ENCODE data around the gene ADAM23.

Gene ADAM23

GRCh38 chr2:206443735-206444527 lies 599 bp downstream of the ADAM23 start:
- DNase-seq, result no peak

DNA sequence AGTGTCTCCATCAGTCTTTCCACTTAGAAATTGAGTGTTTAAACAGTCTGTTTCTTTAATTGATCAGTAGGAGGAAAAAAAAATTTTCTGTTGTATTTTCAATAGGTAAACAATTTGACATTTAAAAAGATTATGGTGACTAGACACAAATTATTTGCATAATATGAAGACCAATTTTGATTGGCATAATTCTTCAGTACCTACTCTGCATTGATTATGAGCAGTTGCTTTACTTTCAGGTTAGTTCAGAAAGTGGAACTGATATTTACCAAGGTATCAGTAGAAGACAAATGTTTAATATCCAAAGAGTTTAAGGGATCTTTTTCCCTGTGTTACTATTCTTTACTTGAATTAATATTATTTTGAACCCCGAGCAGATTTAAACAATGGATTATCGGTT lies 2.6 kb downstream of the ADAM23 start:
- no peak for DNase-seq

GRCh38 chr2:206452242-206452641 lies 8.9 kb downstream of the ADAM23 start:
- no peak for DNase-seq

- no peak for DNase-seq
These were observed 9.4 kb downstream of the ADAM23 start for GRCh38 chr2:206452750-206453149.

GRCh38 chr2:206456078-206456754 lies 12.9 kb downstream of the ADAM23 start:
- no peak for DNase-seq

DNA sequence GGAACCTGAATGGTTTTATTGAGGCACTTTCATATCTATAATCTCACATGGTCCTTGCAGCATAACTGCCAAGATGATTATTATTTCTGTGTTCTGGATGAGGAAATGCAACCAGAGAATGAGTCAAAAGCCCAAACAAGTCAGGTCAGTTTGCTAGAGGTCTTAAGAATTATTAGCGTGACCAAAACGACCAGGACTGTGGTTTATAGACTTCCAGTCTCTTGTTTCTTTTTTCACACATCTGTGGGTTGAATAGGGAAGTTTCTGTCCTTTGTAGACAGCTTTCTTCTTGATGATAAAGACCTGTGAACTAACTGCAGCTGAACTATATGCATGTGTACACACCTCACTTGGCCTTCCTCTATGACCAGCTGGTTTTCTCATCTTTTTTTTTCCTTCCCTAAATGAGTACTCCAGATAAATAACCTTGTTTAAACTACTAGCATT lies 13.9 kb downstream of the ADAM23 start:
- DNase-seq, result no peak

DNA sequence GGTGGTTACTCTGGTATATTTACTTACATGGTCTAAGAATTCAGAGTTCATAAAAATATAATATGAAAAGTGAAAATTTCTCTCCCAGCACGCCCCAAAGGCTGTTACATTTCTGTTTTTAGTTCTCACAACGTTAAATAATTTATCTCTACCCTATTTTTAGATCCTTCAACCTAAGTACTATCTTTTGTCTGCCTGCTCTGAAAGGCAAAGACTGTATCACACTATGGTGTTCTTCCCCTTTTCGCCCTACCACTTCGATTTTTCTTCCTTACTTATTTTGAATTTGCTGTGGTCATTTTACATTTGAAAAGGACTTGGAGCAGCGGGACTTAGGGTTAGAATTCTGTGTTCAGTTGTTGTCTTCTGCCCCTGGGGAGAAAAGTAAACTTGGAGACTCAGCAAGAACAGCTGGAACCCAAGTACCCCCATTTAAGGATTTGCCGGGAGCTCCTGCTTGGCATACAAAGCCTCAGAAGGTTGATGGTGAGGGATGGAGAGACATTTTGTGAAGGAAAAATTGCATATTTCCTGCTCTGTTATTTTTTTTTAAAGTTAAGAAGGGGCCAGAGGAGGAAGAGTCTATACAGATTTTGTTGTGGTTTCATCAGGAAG lies 19.0 kb downstream of the ADAM23 start:
- no peak for DNase-seq

DNA sequence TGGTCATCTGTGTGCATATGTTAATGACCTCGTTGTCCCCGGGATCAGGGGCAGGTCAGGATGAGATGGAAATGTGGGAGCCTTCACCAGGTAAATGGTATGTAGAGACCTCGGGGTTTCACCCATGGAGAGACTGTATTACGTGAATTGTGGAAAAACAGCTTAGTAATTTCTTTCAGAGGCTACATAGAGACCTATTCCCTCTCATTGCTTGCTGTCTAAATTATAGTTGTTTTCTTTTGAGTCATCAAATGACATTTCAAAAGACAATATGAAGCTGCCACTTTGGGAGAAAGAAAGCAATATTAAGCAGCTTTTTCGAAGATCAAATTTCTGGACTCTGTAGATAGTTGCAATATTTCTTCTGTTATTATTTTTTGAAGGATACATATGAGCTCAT lies 20.4 kb downstream of the ADAM23 start:
- DNase-seq, result no peak

DNA sequence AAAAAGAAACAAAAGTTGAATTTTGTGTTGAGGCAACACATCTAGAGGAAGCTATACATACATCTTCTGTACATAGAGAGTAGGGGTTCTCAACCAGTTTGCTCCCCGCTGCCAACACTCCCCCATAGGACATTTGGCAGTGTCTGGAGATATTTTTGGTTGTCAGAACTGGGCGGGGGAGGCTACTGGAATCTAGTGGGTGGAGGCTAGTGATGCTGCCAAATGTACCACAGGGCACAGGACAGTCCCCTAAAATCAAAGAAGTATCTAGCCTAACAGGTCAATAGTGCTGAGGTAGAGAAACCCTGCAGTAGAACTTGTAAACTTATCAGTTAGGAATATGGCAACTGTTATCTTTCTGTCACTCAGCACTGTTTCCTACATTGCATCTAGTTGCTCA lies 21.3 kb downstream of the ADAM23 start:
- DNase-seq, result no peak

DNA sequence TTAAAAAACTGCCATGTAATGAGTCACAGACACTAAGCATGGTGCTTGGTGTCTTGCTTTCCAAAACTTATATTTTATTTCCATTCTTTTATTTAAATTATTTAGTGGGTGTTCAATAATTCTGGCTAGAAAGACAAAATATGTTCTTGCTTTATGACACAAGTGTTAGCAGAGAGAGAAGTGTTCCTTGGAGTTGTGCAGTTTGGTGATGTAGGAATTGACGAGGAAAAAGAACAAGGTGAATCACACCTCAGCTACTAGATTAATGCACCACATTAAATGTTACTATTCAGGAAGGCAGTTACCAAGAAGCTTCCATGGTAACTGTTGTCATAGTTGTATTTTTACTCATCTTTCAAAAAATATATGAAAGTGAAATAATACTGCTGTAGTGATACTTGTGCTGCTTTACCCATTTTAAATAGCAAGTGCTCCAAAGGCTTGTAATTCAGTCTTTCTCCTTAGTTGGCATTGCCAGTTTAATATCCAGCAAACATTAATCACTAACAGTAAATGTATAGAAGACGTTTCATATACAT lies 28.3 kb downstream of the ADAM23 start:
- peak in 1 of 2 donors; percentile 47 for DNase-seq

- no peak for DNase-seq
These were observed 28.8 kb downstream of the ADAM23 start for GRCh38 chr2:206472094-206472493.

DNA sequence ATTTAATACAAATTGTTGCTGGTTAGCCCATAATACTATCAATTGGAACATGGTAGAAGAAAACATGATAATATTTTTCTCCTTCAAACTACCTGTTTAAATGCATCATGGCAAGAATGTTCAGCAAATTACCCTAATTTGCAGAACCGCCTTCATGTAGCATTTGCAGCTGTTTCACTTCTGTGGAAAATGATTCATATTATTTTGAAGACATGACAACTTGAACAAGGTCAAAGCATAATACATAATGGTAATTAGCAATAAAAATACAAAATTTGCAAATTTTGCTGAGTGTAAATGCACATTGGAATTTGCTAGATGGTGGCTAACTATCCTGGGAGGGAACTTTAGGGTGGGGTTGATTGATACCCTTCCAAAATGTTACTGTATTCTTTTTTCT lies 30.8 kb downstream of the ADAM23 start:
- no peak for DNase-seq

DNA sequence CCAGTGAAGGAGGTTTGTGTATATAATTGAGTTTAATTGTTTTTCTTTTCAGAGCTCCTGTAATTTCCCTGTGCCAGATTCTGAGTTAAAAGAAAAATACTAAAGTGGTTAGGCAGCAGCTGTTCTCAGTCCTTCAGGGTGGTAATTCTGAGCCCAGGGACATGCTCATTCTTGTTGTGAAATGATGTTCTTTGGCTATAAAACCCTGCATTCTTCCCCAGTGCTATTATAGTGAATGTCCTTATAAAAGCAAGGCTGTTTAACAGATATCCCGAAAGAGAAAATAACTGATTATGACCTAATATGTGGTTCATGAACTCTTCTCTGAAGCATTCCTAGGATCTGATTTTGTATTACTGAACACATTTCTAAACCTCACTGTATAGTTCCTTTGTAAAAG lies 34.0 kb downstream of the ADAM23 start:
- no peak for DNase-seq

GRCh38 chr2:206478340-206478739 lies 35.0 kb downstream of the ADAM23 start:
- DNase-seq, result no peak

GRCh38 chr2:206480161-206480560 lies 36.8 kb downstream of the ADAM23 start:
- no peak for DNase-seq

- DNase-seq, result no peak
These were observed 37.3 kb downstream of the ADAM23 start for GRCh38 chr2:206480620-206481019.

DNA sequence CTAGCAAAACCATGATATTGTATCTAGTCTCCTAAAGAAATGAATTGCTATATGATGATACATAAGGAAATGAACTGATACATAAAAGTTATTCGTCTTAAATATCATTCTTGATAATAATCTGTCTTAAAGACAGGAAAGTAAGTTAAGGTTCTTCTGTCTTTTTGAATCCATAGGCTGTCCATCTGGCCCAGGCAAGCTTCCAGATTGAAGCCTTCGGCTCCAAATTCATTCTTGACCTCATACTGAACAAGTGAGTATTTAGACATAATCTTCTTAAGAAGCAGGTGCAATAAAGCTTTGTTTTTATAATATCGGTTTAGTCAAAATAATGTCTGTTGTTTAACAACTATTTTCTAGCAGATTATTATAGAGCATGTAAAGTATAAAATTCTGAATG lies 37.7 kb downstream of the ADAM23 start:
- DNase-seq, result no peak

DNA sequence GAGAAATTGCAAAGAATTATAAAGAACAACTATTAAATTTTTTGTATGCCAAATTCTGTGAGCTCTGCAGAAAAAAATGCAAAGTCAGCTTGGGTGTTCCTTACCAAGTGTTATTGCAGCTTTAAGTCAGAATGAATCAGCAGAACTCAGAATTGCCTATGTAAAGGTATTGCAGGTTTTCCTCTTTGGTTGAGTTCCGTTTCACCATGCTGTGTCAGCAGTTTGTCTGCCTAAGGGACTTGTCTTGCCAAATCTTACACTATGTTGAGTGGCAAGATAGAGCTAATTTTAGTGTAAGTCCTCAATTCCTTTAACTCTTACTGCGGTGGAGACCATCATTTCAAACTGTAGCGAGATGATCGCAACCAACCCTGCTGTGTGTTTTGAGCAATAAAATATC lies 38.8 kb downstream of the ADAM23 start:
- DNase-seq, result no peak

- DNase-seq, result no peak
These were observed 39.3 kb downstream of the ADAM23 start for GRCh38 chr2:206482633-206483032.

GRCh38 chr2:206488053-206488452 lies 44.7 kb downstream of the ADAM23 start:
- no peak for DNase-seq

GRCh38 chr2:206488623-206489022 lies 45.3 kb downstream of the ADAM23 start:
- no peak for DNase-seq

DNA sequence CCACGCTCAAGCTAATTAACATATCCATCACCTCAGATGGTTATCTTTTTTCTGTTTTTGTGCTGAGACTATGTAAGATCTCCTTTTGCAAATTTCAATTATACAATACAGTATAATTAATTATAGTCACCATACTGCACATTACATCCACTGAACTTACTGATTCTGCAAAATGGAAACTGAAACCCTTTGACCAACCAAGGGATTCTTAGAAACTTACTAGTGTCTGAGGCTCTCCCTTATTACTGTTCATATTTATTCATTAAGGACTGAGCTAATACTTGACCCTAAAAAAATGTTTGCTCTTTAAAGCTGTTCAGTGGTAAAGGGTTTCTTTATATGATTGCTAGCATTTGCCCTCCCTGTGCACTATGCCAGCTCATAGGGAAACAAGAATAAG lies 50.7 kb downstream of the ADAM23 start:
- no peak for DNase-seq

DNA sequence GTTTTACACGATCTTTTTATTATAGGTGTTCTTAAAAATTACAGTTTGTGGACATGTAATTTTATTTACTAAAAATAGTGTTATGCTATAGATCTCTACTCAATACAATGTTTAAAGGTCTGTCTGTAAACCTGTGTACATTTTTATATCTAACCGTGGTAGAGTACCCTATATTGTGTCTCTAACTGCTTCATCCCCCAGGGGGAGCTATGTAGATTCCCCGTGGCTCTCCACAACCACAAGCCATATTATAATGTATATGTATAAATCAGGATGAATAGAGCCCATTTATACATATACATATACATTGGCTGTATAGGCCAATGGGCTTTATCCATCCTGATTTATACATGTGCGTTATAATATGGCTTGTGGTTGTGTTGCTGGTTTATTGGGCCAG lies 59.4 kb downstream of the ADAM23 start:
- no peak for DNase-seq

GRCh38 chr2:206511283-206511682 lies 68.0 kb downstream of the ADAM23 start:
- no peak for DNase-seq
